CD4-positive, alpha-beta memory T cell (primary cell): ENCODE data around the gene NLRP1. TPM values are rescaled to one million over a fixed set of nuclear protein-coding genes. Genes with fewer than 3 reads are reported as not detected.

Source experiments
- CTCF ChIA-PET: fragments of 350-600 bp; sonication (Branson Sonifier 250); formaldehyde crosslinking; loops from one replicate; lab custom pipeline; 2021; ENCODE audit warnings: inconsistent platforms; ENCODE audit not compliant: partially characterized antibody; lab: Charles Lee
- POLR2A ChIA-PET: fragments of 350-600 bp; sonication (Branson Sonifier 250); formaldehyde crosslinking; loops from one replicate; lab custom pipeline; 2021; ENCODE audit not compliant: partially characterized antibody; lab: Charles Lee
- DNase-seq, 5 donors: peaks; one replicate each; pipeline versions ENCODE4 v3.0.0 to v3.0.0-alpha.2; 2020 to 2022; ENCODE audit warnings: mixed read lengths in 1 of 5
- H3K27ac ChIP-seq: one replicate; pipeline ENCODE4 v1.7.0; 2013; ENCODE audit warnings: low read depth, low read length
- H3K27me3 ChIP-seq: 2 replicates; pipeline ENCODE4 v1.7.0; 2013; ENCODE audit warnings: mild to moderate bottlenecking, low read length, moderate library complexity; ENCODE audit not compliant: insufficient read depth
- H3K36me3 ChIP-seq: 2 replicates; pipeline ENCODE4 v1.7.0; 2013; ENCODE audit warnings: mild to moderate bottlenecking, low read length, moderate library complexity; ENCODE audit not compliant: insufficient read depth
- H3K4me1 ChIP-seq: 2 replicates; pipeline ENCODE4 v1.7.0; 2013; ENCODE audit warnings: mild to moderate bottlenecking, low read length, moderate library complexity; ENCODE audit not compliant: insufficient read depth
- H3K4me3 ChIP-seq, 2 donors: one replicate each; pipeline ENCODE4 v1.7.0; 2013; ENCODE audit warnings: low read length in 2 of 2, mild to moderate bottlenecking in 1 of 2
- H3K9me3 ChIP-seq, 2 donors: one replicate each; pipeline ENCODE4 v1.7.0; 2013; ENCODE audit warnings: low read length in 2 of 2, control low read depth in 1 of 2; ENCODE audit not compliant: control insufficient read depth in 1 of 2
- H3K27ac Mint-ChIP-seq, 7 donors: one replicate each; pipeline ENCODE4 v1.8.0; 2020 to 2021; ENCODE audit warnings: mixed read lengths in 7 of 7, mild to moderate bottlenecking in 6 of 7, inconsistent platforms in 3 of 7, moderate library complexity in 3 of 7
- H3K27me3 Mint-ChIP-seq, 2 donors: one replicate each; pipeline ENCODE4 v1.8.0; 2020 to 2021; ENCODE audit warnings: mixed read lengths in 2 of 2
- H3K36me3 Mint-ChIP-seq, 2 donors: one replicate each; pipeline ENCODE4 v1.8.0; 2020 to 2021; ENCODE audit warnings: mixed read lengths in 2 of 2, inconsistent platforms in 1 of 2, mild to moderate bottlenecking in 1 of 2
- H3K4me1 Mint-ChIP-seq, 4 donors: one replicate each; pipeline ENCODE4 v1.8.0; 2020 to 2021; ENCODE audit warnings: mixed read lengths in 4 of 4, mild to moderate bottlenecking in 1 of 4
- H3K4me3 Mint-ChIP-seq, 8 donors: one replicate each; pipeline ENCODE4 v1.8.0; 2020 to 2021; ENCODE audit warnings: mixed read lengths in 8 of 8, mild to moderate bottlenecking in 7 of 8, moderate library complexity in 6 of 8, inconsistent platforms in 3 of 8
- H3K9me3 Mint-ChIP-seq, 8 donors: one replicate each; pipeline ENCODE4 v1.8.0; 2020 to 2021; ENCODE audit warnings: mixed read lengths in 8 of 8, mild to moderate bottlenecking in 5 of 8, inconsistent platforms in 3 of 8, moderate library complexity in 1 of 8
- intact Hi-C: fragments of 100-400 bp; cut with micrococcal nuclease; formaldehyde crosslinking; loops from one replicate; pipeline ENCODE4 v1.15.1; 2023
- polyA plus RNA-seq, 2 donors: library from polyadenylated mRNA; unstranded; fragments of 300-500 nt; fragmentation: Illumina TruSeq; gene quantifications; one replicate each; pipeline ENCODE4 v1.2.3, GENCODE V29; 2021
- total RNA-seq, 2 experiments: library from RNA; stranded (reverse); gene quantifications; one replicate each; pipeline ENCODE4 v1.2.3, GENCODE V29; 2021

The NLRP1 gene
- total and polyA plus RNA-seq, 4 experiments from 2014 or later: 9.7 to 292 (median 160) TPM

DNA sequence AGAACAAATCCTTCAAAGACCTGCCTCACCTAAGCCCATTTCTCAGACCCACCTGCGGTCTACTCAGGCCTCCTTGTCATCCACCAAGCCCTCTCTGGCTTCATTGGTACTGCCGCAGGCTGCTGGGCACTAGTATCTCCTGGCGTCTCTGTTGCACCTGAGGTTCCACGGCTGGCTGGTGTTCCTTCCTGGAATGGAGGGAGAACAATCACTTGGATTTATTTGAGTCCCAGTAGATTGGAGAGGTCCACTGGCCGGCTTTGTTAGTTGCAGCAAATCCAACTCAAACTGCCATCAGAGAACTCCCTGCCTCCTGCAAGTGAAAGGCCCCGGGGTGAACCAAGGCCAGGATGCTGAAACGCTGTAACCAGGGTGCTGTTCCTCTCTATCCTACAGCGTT, 82.6 kb downstream of the NLRP1 start:
- H3K36me3 ChIP-seq: peaks cover 4% of the 10 kb centered on the region
- intact Hi-C loops: loop anchor here (1.0 kb wide), 1 partner anchor 15 kb away; the partner anchor contains the start of genes DERL2 and MIS12
- Mint-ChIP-seq H3K27me3 (no peaks in the 10 kb centered on the region), H3K4me3 (peak overlapping the region; percentile 43 to 89 (median 71)), H3K9me3 (peaks cover 0 to 4% (median 0%) of the 10 kb centered on the region in 8 donors), H3K27ac (peak overlapping the region; percentile 73 to 91 (median 85)), H3K4me1 (peaks cover 10 to 30% (median 20%) of the 10 kb centered on the region in 4 donors), H3K36me3 (peaks cover 19 to 28% of the 10 kb centered on the region in 2 donors)
- ChIA-PET CTCF (interaction anchor here (0.8 kb wide), 1 partner anchor 21 kb away, joined by 3 read pairs; no protein-coding TSS in a partner anchor), POLR2A (interaction anchor here (1.4 to 3.1 kb wide), 4 partner anchors 10 to 1865 kb away, joined by 4 to 50 read pairs (median 8); partner anchors contain the start of genes CTNS, DERL2, MIS12 and SHPK)
- H3K4me3 ChIP-seq: no peak overlapping the region
- peak overlapping the region; percentile 55 for H3K27ac ChIP-seq
- no peak for DNase-seq
- H3K9me3 ChIP-seq: no peaks in the 10 kb centered on the region
- H3K4me1 ChIP-seq: peaks cover 12% of the 10 kb centered on the region
- H3K27me3 ChIP-seq: no peaks in the 10 kb centered on the region

DNA sequence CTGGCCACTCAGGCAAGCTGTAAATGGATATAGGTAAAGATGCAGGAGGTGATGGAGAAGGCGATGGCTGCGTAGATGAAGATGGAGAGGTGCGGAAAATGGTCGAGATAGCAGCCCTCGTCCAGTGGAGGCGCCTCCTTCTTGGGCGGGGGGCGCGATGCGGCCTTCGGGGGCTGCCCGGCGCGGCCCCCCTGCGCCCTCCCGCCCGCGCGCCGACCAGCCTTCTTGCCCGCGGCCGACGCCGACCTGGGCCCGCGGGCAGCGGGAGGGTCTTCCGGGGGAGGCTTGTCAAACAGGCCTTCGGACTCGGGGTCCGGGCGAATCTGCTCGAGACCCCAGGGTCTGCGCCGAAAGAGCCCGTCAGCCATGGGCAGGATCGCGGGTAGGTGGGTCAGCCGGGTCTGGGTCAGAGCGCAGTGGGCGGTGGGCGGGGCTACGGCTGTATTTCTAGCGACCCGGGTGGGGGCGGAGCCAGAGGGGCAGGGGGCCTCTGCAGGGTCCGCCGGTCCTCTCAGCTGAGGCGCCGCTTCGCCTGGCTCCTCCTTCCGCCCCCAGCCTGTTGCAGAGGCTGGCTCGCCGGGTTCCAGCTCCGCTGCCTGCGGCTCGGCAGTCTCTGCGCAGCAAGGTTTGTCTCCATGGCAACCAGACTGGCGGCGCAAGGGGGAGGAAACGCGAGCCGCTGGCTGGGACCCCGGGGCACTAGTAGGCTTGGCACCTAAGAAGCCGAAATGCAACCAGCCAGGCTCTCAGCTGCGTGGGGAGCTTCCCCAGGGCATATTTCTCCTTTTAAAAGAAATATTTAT, 83.5 kb downstream of the NLRP1 start:
- Histone ChIP-seq H3K4me1 (peaks cover 12% of the 10 kb centered on the region), H3K27ac (peak overlapping the region; percentile 55), H3K27me3 (no peaks in the 10 kb centered on the region), H3K9me3 (no peaks in the 10 kb centered on the region), H3K4me3 (peak overlapping the region in 1 of 2 donors; percentile 55), H3K36me3 (peaks cover 4% of the 10 kb centered on the region)
- peaks cover 10 to 30% (median 20%) of the 10 kb centered on the region in 4 donors for H3K4me1 Mint-ChIP-seq
- peaks cover 0 to 4% (median 0%) of the 10 kb centered on the region in 8 donors for H3K9me3 Mint-ChIP-seq
- H3K27ac Mint-ChIP-seq: peak overlapping the region; percentile 77 to 97 (median 95)
- H3K36me3 Mint-ChIP-seq: peaks cover 14 to 25% of the 10 kb centered on the region in 2 donors
- peak overlapping the region; percentile 87 to 98 (median 94) for H3K4me3 Mint-ChIP-seq
- ChIA-PET POLR2A (interaction anchor here (0.6 to 3.1 kb wide), 8 partner anchors 9 to 1864 kb away, joined by 3 to 50 read pairs (median 4); partner anchors contain the start of genes CTNS, DERL2, MIS12 and NLRP1), CTCF (interaction anchor here (0.8 kb wide), 1 partner anchor 20 kb away, joined by 3 read pairs; no protein-coding TSS in a partner anchor)
- DNase-seq: peak; percentile 74 to 89 (median 80)
- intact Hi-C loops: loop anchor here (1.0 kb wide), 1 partner anchor 14 kb away; the partner anchor contains the start of genes DERL2 and MIS12
- H3K27me3 Mint-ChIP-seq: no peaks in the 10 kb centered on the region

DNA sequence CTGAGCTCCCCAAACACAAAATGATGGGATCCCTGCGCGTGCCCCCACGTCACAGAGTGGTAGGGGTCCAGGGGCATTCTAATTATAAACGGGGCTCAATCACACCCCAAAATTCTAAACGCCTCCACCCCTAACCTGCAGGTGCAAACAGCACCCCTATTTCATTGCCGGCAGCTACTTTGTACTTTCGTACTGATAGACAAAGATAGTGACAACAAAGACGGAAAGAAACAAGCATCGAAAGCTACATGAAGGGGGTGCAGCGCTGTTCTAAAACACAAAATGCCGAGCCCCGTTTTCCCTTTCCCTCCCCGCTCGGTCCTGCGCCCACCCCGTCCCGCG, 84.1 kb downstream of the NLRP1 start:
- Mint-ChIP-seq H3K36me3 (peaks cover 11 to 20% of the 10 kb centered on the region in 2 donors), H3K27me3 (no peaks in the 10 kb centered on the region), H3K4me1 (peaks cover 10 to 30% (median 20%) of the 10 kb centered on the region in 4 donors), H3K4me3 (peak overlapping the region; percentile 87 to 98 (median 94)), H3K9me3 (peaks cover 0 to 4% (median 0%) of the 10 kb centered on the region in 8 donors), H3K27ac (peak overlapping the region; percentile 77 to 97 (median 95))
- peaks cover 4% of the 10 kb centered on the region for H3K36me3 ChIP-seq
- POLR2A ChIA-PET: interaction anchor here (0.5 to 3.1 kb wide), 7 partner anchors 8 to 93 kb away, joined by 3 to 50 read pairs (median 4); partner anchors contain the start of genes DERL2, MIS12, NUP88 and RPAIN
- no peaks in the 10 kb centered on the region for H3K9me3 ChIP-seq
- CTCF ChIA-PET: no interaction called here
- H3K27ac ChIP-seq: peak overlapping the region; percentile 55
- peak in 1 of 5 donors; percentile 23 for DNase-seq
- peaks cover 12% of the 10 kb centered on the region for H3K4me1 ChIP-seq
- intact Hi-C loops: no loop called here
- peak overlapping the region in 1 of 2 donors; percentile 55 for H3K4me3 ChIP-seq
- H3K27me3 ChIP-seq: no peaks in the 10 kb centered on the region

DNA sequence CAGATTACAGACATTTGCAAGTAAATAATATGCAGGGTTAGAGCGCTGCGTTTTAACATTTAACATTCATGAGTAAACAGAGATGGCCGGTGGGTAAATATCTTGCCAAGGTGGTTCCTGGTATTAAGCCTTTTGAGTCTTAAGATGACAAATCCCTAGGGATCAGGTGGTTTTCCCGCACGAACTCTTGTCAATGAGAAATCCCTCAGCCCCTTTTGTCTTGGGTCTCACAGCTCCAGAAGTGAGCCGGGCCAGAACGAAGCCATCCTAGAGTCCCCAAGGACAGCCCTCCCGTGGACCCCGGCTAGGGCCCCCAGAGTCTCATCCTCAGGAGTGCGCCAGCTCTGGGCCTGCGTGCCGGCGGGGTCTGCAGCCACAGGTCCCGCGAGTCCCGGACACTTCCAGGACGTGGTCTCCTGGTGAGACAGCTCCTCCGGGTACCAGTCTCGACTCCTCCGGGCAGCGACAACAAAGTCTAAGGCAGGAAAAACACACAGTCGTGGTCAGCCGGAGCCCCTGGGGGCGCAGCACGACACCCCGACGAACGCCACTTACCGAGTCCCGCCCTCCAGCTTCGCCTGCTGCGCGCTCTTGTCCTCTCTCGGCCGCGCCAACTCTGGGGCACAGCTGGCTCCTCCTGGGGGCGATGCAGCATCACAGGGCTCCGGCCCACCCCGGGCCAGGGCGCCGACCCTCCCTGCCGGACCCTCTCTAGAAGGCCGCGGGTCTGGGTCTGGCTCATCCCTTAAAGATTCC, 84.7 kb downstream of the NLRP1 start:
- H3K4me1 Mint-ChIP-seq: peaks cover 10 to 30% (median 20%) of the 10 kb centered on the region in 4 donors
- H3K27ac ChIP-seq: peak overlapping the region; percentile 55
- no peaks in the 10 kb centered on the region for H3K27me3 ChIP-seq
- peaks cover 11 to 20% of the 10 kb centered on the region in 2 donors for H3K36me3 Mint-ChIP-seq
- CTCF ChIA-PET: no interaction called here
- no peak for DNase-seq
- H3K4me1 ChIP-seq: peaks cover 12% of the 10 kb centered on the region
- intact Hi-C loops: no loop called here
- H3K27ac Mint-ChIP-seq: peak overlapping the region in 2 of 7 donors; percentile 77 to 97
- POLR2A ChIA-PET: interaction anchor here (0.5 to 3.1 kb wide), 7 partner anchors 8 to 94 kb away, joined by 3 to 50 read pairs (median 4); partner anchors contain the start of genes DERL2, MIS12, NUP88 and RPAIN
- peaks cover 4% of the 10 kb centered on the region for H3K36me3 ChIP-seq
- no peaks in the 10 kb centered on the region for H3K27me3 Mint-ChIP-seq
- H3K9me3 ChIP-seq: no peaks in the 10 kb centered on the region
- H3K4me3 ChIP-seq: peak overlapping the region in 1 of 2 donors; percentile 55
- H3K4me3 Mint-ChIP-seq: peak overlapping the region in 7 of 8 donors; percentile 91 to 98 (median 96)
- peaks cover 0 to 2% (median 0%) of the 10 kb centered on the region in 8 donors for H3K9me3 Mint-ChIP-seq

DNA sequence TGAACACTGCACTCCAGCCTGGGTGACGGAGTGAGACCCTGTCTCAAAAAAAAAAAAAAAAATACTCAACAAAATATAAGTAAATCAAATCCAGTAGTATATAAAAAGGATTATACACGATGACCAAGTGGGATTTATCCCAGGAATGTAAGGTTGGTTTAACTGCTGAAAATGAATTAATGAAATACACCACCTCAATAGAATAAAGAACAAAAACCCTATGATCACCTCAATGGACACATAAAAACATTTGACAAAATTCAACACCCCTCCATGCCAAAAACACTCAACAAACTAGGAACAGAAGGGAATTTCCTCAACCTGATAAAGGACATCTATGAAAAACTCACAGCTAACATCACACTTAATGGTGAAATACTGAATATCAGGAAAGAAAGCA, 91.3 kb downstream of the NLRP1 start:
- intact Hi-C loops: no loop called here
- no peak for DNase-seq
- H3K4me3 Mint-ChIP-seq: no peak overlapping the region
- ChIA-PET POLR2A (interaction anchor here (3.0 kb wide), 1 partner anchor 8 kb away, joined by 11 read pairs; a partner anchor contains a TSS), CTCF (no interaction called here)
- H3K27me3 Mint-ChIP-seq: no peaks in the 10 kb centered on the region
- peaks cover 7 to 12% (median 11%) of the 10 kb centered on the region in 4 donors for H3K4me1 Mint-ChIP-seq
- peaks cover 0 to 2% (median 0%) of the 10 kb centered on the region in 8 donors for H3K9me3 Mint-ChIP-seq
- H3K9me3 ChIP-seq: no peaks in the 10 kb centered on the region
- H3K27me3 ChIP-seq: no peaks in the 10 kb centered on the region
- H3K4me1 ChIP-seq: peaks cover 5% of the 10 kb centered on the region
- H3K36me3 Mint-ChIP-seq: peaks cover 11 to 24% of the 10 kb centered on the region in 2 donors
- no peak overlapping the region for H3K4me3 ChIP-seq
- peak overlapping the region in 1 of 7 donors; percentile 31 for H3K27ac Mint-ChIP-seq
- H3K36me3 ChIP-seq: peaks cover 6% of the 10 kb centered on the region
- no peak overlapping the region for H3K27ac ChIP-seq

DNA sequence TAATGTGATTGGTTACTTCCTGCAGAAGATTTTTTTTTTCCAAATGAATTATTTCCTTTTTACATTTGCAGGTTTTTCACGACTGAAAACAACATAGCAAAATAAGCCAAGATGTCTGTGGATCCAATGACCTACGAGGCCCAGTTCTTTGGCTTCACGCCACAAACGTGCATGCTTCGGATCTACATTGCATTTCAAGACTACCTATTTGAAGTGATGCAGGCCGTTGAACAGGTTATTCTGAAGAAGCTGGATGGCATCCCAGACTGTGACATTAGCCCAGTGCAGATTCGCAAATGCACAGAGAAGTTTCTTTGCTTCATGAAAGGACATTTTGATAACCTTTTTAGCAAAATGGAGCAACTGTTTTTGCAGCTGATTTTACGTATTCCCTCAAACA, 95.6 kb downstream of the NLRP1 start:
- Histone ChIP-seq H3K4me3 (no peak overlapping the region), H3K4me1 (peaks cover 35% of the 10 kb centered on the region), H3K27me3 (no peaks in the 10 kb centered on the region), H3K9me3 (no peaks in the 10 kb centered on the region), H3K27ac (no peak overlapping the region), H3K36me3 (peaks cover 9% of the 10 kb centered on the region)
- H3K36me3 Mint-ChIP-seq: peaks cover 15 to 49% of the 10 kb centered on the region in 2 donors
- ChIA-PET POLR2A (interaction anchor here (4.4 to 6.1 kb wide), 2 partner anchors 11 to 95 kb away, joined by 25 to 50 read pairs; partner anchors contain the start of gene NLRP1), CTCF (no interaction called here)
- no peaks in the 10 kb centered on the region for H3K27me3 Mint-ChIP-seq
- H3K4me1 Mint-ChIP-seq: peaks cover 22 to 50% (median 36%) of the 10 kb centered on the region in 4 donors
- H3K9me3 Mint-ChIP-seq: peaks cover 0 to 2% (median 0%) of the 10 kb centered on the region in 8 donors
- no peak for DNase-seq
- intact Hi-C loops: loop anchor here (5.0 kb wide), 1 partner anchor 954 kb away; the partner anchor contains the start of gene PIMREG
- peak overlapping the region in 2 of 8 donors; percentile 16 to 79 for H3K4me3 Mint-ChIP-seq
- peak overlapping the region in 3 of 7 donors; percentile 24 to 88 (median 83) for H3K27ac Mint-ChIP-seq
